MCF 10A (cell line): ENCODE measurements around the gene WFIKKN1. TPM values are rescaled to one million over a fixed set of nuclear protein-coding genes. Genes with fewer than 3 reads are reported as not detected.

ENCODE experiments used
- BruUV-seq: library from RNA; stranded (reverse); fragments of 400-500 nt; replicated peaks from 2 replicates; lab custom pipeline; 2021; lab: Mats Ljungman, UMichigan
- CTCF ChIA-PET: fragments of 300-600 bp; sonication (Branson Sonifier 250); formaldehyde crosslinking; extraction: SDS; loops from one replicate; lab custom pipeline; 2021; ENCODE audit warnings: antibody characterized with exemption, inconsistent platforms; lab: Yijun Ruan, JAX
- POLR2A ChIA-PET: fragments of 300-600, 350-650 bp; sonication (Branson Sonifier 250); formaldehyde crosslinking; extraction: SDS; loops from one replicate; lab custom pipeline; 2020; ENCODE audit warnings: antibody characterized with exemption, inconsistent platforms; lab: Yijun Ruan, JAX
- DNase-seq: peaks from one replicate; pipeline ENCODE4 v3.0.0-alpha.2; 2018; ENCODE audit not compliant: unreplicated experiment
- H3K27ac Mint-ChIP-seq: one replicate; pipeline ENCODE4 v1.8.0; 2022; ENCODE audit warnings: mild to moderate bottlenecking, low read depth, mixed read lengths; ENCODE audit not compliant: unreplicated experiment
- H3K27me3 Mint-ChIP-seq: one replicate; pipeline ENCODE4 v1.8.0; 2022; ENCODE audit warnings: mixed read lengths; ENCODE audit not compliant: insufficient read depth, unreplicated experiment
- H3K36me3 Mint-ChIP-seq: one replicate; pipeline ENCODE4 v1.8.0; 2022; ENCODE audit warnings: mild to moderate bottlenecking, moderate library complexity, mixed read lengths; ENCODE audit not compliant: insufficient read depth, unreplicated experiment
- H3K4me1 Mint-ChIP-seq: one replicate; pipeline ENCODE4 v1.8.0; 2022; ENCODE audit warnings: mixed read lengths; ENCODE audit not compliant: insufficient read depth, unreplicated experiment
- H3K4me3 Mint-ChIP-seq: one replicate; pipeline ENCODE4 v1.8.0; 2022; ENCODE audit warnings: mild to moderate bottlenecking, moderate library complexity, mixed read lengths; ENCODE audit not compliant: unreplicated experiment
- H3K9me3 Mint-ChIP-seq: one replicate; pipeline ENCODE4 v1.8.0; 2022; ENCODE audit warnings: mixed read lengths; ENCODE audit not compliant: unreplicated experiment
- CTCF ChIP-seq: fragments of 200-600 bp; IDR thresholded peaks from one replicate; pipeline ENCODE4 v1.8.0; 2022; ENCODE audit warnings: antibody characterized with exemption, mild to moderate bottlenecking; ENCODE audit not compliant: unreplicated experiment
- intact Hi-C: fragments of 100-400 bp; cut with micrococcal nuclease; formaldehyde crosslinking; loops from 2 replicates; pipeline ENCODE4 v1.14.1; 2022
- total RNA-seq: library from RNA; stranded (reverse); gene quantifications from 2 replicates; pipeline ENCODE4 v1.2.3, GENCODE V29; 2022

WFIKKN1 gene
- total RNA-seq, 1 experiment from 2014 or later = 0.14 TPM

- ChIA-PET CTCF (interaction anchor here (0.6 to 1.8 kb wide), 4 partner anchors 13 to 103 kb away, joined by 3 to 9 read pairs (median 4); partner anchors contain the start of gene RHOT2), POLR2A (interaction anchor here (0.6 to 3.9 kb wide), 20 partner anchors 9 to 154 kb away, joined by 3 to 32 read pairs (median 6); partner anchors contain the start of genes ANTKMT, CAPN15, CCDC78 and FBXL16)
- Mint-ChIP-seq H3K4me1 (peaks cover 6% of the 10 kb centered on the region), H3K9me3 (no peaks in the 10 kb centered on the region), H3K36me3 (peaks cover 53% of the 10 kb centered on the region), H3K4me3 (peak overlapping the region; percentile 76), H3K27me3 (no peaks in the 10 kb centered on the region), H3K27ac (peak overlapping the region; percentile 57)
- peak; percentile 61 for DNase-seq
- BruUV-seq = no TSS peak
- intact Hi-C loops = no loop called here
- no peak for TF ChIP-seq CTCF
Measured at GRCh38 chr16:680967-681745, 50.4 kb downstream of the WFIKKN1 start.

- no peaks in the 10 kb centered on the region for H3K27me3 Mint-ChIP-seq
- H3K4me1 Mint-ChIP-seq = peaks cover 6% of the 10 kb centered on the region
- peak; percentile 42 for DNase-seq
- POLR2A ChIA-PET = interaction anchor here (0.6 to 3.9 kb wide), 18 partner anchors 8 to 155 kb away, joined by 3 to 32 read pairs (median 7); partner anchors contain the start of genes ANTKMT, CAPN15, CCDC78 and FBXL16
- H3K9me3 Mint-ChIP-seq = no peaks in the 10 kb centered on the region
- CTCF ChIA-PET = interaction anchor here (1.0 to 1.8 kb wide), 3 partner anchors 14 to 31 kb away, joined by 4 to 9 read pairs (median 5); partner anchors contain the start of gene RHOT2
- no peak for TF ChIP-seq CTCF
- intact Hi-C loops = no loop called here
- peaks cover 59% of the 10 kb centered on the region for H3K36me3 Mint-ChIP-seq
- BruUV-seq = TSS peak; percentile 76
- peak overlapping the region; percentile 76 for H3K4me3 Mint-ChIP-seq
- H3K27ac Mint-ChIP-seq = peak overlapping the region; percentile 57
Measured at GRCh38 chr16:681746-682427, 51.1 kb downstream of the WFIKKN1 start.

GRCh38 chr16:682493-683395 is 52.0 kb downstream of the WFIKKN1 start:
- no peaks in the 10 kb centered on the region for H3K9me3 Mint-ChIP-seq

More at GRCh38 chr16:682493-683395, 52.0 kb downstream of the WFIKKN1 start:
- CTCF ChIA-PET = interaction anchor here (0.6 to 1.8 kb wide), 3 partner anchors 15 to 30 kb away, joined by 3 to 9 read pairs (median 5); partner anchors contain the start of gene RHOT2
- BruUV-seq = no TSS peak
- no peak for DNase-seq
- POLR2A ChIA-PET = interaction anchor here (0.7 to 2.9 kb wide), 11 partner anchors 7 to 155 kb away, joined by 3 to 32 read pairs (median 6); partner anchors contain the start of genes ANTKMT, CAPN15 and WDR24
- intact Hi-C loops = no loop called here
- Mint-ChIP-seq H3K4me3 (peak overlapping the region; percentile 76), H3K27ac (no peak overlapping the region), H3K4me1 (peaks cover 6% of the 10 kb centered on the region), H3K36me3 (peaks cover 59% of the 10 kb centered on the region), H3K27me3 (no peaks in the 10 kb centered on the region)
- no peak for TF ChIP-seq CTCF
